Skeletal muscle cell (primary cell): ENCODE results near the gene UACA.

Experiments
- DNase-seq: peaks from one replicate; pipeline ENCODE4 v3.0.0-alpha.2; 2010; ENCODE audit warnings: low read depth
- H3K4me3 ChIP-seq: 2 replicates; pipeline ENCODE4 v1.5.1; 2011; ENCODE audit warnings: low read depth, mild to moderate bottlenecking, control low read depth, low read length, moderate library complexity

Gene UACA

GRCh38 chr15:70715840-70716485 lies 47.4 kb downstream of the UACA start:
- no peak overlapping the region for H3K4me3 ChIP-seq
- DNase-seq = no peak

- DNase-seq = no peak
- no peak overlapping the region for H3K4me3 ChIP-seq
Observed at GRCh38 chr15:70714565-70714964, 48.8 kb downstream of the UACA start.

- DNase-seq = no peak
- H3K4me3 ChIP-seq = no peak overlapping the region
Observed at GRCh38 chr15:70714015-70714414, 49.3 kb downstream of the UACA start.

- no peak for DNase-seq
- H3K4me3 ChIP-seq = no peak overlapping the region
Observed at GRCh38 chr15:70712271-70712670, 51.1 kb downstream of the UACA start.

GRCh38 chr15:70710714-70711113 lies 52.6 kb downstream of the UACA start:
- DNase-seq = no peak
- H3K4me3 ChIP-seq = no peak overlapping the region

GRCh38 chr15:70708839-70709238 lies 54.5 kb downstream of the UACA start:
- H3K4me3 ChIP-seq = no peak overlapping the region
- DNase-seq = no peak

- DNase-seq = no peak
- H3K4me3 ChIP-seq = no peak overlapping the region
Observed at GRCh38 chr15:70707686-70708300, 55.6 kb downstream of the UACA start.

GRCh38 chr15:70704731-70705130 lies 58.6 kb downstream of the UACA start:
- no peak overlapping the region for H3K4me3 ChIP-seq
- no peak for DNase-seq

- no peak for DNase-seq
- H3K4me3 ChIP-seq = no peak overlapping the region
Observed at GRCh38 chr15:70704166-70704565, 59.2 kb downstream of the UACA start.

- H3K4me3 ChIP-seq = no peak overlapping the region
- no peak for DNase-seq
Observed at GRCh38 chr15:70703096-70703878, 60.1 kb downstream of the UACA start.

- no peak for DNase-seq
- H3K4me3 ChIP-seq = peak overlapping the region; percentile 2
Observed at GRCh38 chr15:70702584-70702983, 60.8 kb downstream of the UACA start.

- DNase-seq = peak; percentile 30
- H3K4me3 ChIP-seq = peak overlapping the region; percentile 39
Observed at GRCh38 chr15:70701891-70702568, 61.3 kb downstream of the UACA start.

- no peak for DNase-seq
- H3K4me3 ChIP-seq = peak overlapping the region; percentile 39
Observed at GRCh38 chr15:70701171-70701570, 62.2 kb downstream of the UACA start.

GRCh38 chr15:70699890-70700289 lies 63.5 kb downstream of the UACA start:
- no peak for DNase-seq
- no peak overlapping the region for H3K4me3 ChIP-seq

- no peak overlapping the region for H3K4me3 ChIP-seq
Observed at GRCh38 chr15:70698836-70699390, 64.4 kb downstream of the UACA start.

GRCh38 chr15:70698426-70698825 lies 64.9 kb downstream of the UACA start:
- no peak overlapping the region for H3K4me3 ChIP-seq
- no peak for DNase-seq

More at GRCh38 chr15:70698836-70699390, 64.4 kb downstream of the UACA start:
- DNase-seq = no peak

- no peak for DNase-seq
- H3K4me3 ChIP-seq = no peak overlapping the region
Observed at GRCh38 chr15:70690491-70691276, 72.7 kb downstream of the UACA start.

GRCh38 chr15:70690021-70690420 lies 73.3 kb downstream of the UACA start:
- no peak overlapping the region for H3K4me3 ChIP-seq
- no peak for DNase-seq

- no peak for DNase-seq
- no peak overlapping the region for H3K4me3 ChIP-seq
Observed at GRCh38 chr15:70687482-70687881, 75.9 kb downstream of the UACA start.
